Fibroblast of pulmonary artery (primary cell): ENCODE results near the gene TBATA.
A peak's percentile ranks its signal among the peaks of the same experiment; 100 is the strongest.

ENCODE experiments used
- DNase-seq: peaks from one replicate; pipeline ENCODE4 v3.0.0-alpha.2; 2010; ENCODE audit warnings: low read depth
- H3K4me3 ChIP-seq: replicated peaks from 2 replicates; pipeline ENCODE4 v1.5.1; 2011; ENCODE audit warnings: low read depth, mild to moderate bottlenecking, control low read depth, low read length, moderate library complexity
- TF ChIP-seq, protein P1 (sequence below): IDR thresholded peaks from 2 replicates; pipeline ENCODE4 v1.5.1; 2011; ENCODE audit warnings: mild to moderate bottlenecking, control low read depth, low read length, inconsistent platforms; ENCODE audit errors: missing control alignments

The TBATA gene, protein sequence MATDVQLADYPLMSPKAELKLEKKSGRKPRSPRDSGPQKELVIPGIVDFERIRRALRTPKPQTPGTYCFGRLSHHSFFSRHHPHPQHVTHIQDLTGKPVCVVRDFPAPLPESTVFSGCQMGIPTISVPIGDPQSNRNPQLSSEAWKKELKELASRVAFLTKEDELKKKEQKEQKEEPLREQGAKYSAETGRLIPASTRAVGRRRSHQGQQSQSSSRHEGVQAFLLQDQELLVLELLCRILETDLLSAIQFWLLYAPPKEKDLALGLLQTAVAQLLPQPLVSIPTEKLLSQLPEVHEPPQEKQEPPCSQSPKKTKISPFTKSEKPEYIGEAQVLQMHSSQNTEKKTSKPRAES

DNA sequence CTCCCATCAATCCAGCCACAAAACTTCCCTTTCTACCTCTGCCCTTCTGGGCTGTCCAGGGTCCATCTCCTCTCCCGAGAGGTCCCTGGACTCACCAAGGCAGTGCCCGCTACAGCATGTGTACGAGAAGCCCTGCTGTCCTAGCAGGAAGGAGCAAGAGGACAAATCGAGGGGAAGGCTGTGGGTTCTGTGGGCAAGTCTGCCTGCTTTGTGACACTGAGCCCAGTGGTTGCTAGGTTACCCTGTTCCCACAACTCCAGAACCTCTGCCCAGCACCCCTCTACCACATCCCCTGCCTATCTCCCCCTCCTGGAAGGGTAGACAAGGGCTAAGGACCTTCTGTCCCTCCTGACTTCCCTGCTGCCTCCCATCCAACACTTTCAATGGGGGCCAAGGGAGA, at the start of gene TBATA:
Gene TBATA, minus strand, starts transcription at position 188 of the 400 bp plus-strand sequence. CDS start 1,998 bp downstream, outside the sequence.
- no peak within 1 kb of the TSS for H3K4me3 ChIP-seq
- no peak for DNase-seq
- TF ChIP-seq, protein P1, sequence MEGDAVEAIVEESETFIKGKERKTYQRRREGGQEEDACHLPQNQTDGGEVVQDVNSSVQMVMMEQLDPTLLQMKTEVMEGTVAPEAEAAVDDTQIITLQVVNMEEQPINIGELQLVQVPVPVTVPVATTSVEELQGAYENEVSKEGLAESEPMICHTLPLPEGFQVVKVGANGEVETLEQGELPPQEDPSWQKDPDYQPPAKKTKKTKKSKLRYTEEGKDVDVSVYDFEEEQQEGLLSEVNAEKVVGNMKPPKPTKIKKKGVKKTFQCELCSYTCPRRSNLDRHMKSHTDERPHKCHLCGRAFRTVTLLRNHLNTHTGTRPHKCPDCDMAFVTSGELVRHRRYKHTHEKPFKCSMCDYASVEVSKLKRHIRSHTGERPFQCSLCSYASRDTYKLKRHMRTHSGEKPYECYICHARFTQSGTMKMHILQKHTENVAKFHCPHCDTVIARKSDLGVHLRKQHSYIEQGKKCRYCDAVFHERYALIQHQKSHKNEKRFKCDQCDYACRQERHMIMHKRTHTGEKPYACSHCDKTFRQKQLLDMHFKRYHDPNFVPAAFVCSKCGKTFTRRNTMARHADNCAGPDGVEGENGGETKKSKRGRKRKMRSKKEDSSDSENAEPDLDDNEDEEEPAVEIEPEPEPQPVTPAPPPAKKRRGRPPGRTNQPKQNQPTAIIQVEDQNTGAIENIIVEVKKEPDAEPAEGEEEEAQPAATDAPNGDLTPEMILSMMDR = no peak

DNA sequence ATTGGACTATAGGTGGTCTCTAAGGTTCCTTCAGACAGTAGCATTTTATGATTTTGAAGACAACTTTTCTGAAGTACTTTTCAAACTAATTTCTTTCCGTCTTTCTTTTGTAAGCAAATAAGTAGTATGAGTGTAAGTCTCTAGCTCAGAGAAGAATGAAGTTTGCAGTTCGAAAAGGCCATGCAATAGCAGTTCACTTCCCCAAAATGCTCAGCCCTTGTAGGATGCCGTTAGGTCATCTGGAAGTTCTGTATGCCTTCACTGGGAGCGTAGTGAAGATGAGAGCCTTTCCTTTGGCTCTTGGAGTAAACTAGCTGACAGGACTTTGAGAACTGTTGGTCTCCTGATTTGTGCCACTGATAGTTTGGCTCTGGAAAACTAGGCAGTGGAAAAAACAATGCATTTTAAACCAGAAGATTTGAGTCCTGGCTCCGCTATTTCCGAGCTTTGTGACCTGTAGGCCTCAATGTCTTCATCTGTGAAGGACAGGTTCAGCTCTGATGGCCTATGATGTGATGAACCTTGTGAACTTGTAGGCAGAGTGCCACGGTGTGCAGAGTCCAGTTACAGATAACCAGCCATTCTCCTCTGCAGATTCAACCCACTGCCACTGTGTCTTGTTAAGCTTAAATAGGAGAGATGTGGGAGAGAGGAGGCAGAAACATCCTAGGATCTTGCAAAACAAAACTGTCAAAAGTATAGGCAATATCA, 49.4 kb upstream of the TBATA start:
- no peak overlapping the region for H3K4me3 ChIP-seq
- no peak for DNase-seq

DNA sequence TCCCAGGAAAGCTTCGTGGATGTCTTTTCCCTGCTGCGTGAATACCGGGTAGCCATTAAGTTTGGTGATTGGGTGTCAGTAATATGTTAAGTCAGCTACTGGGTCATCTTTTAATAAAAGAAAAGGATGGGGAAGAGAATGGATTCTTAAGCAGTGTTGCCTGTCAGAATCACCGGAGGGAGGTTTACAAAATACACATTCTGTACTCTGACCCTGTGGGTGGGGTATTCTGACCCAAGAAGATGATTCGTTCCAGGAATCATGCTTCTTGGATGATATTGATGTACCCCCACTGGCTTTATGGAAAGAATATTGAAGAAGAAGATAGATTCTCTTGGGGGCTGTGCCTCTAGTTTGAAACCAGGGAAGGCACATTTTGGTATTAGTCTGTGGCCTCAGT, 48.8 kb upstream of the TBATA start:
- H3K4me3 ChIP-seq = no peak overlapping the region
- TF ChIP-seq, protein P1 = no peak
- DNase-seq = no peak

More for the DNA sequence above, 49.4 kb upstream of the TBATA start:
- TF ChIP-seq, protein P1 = no peak

DNA sequence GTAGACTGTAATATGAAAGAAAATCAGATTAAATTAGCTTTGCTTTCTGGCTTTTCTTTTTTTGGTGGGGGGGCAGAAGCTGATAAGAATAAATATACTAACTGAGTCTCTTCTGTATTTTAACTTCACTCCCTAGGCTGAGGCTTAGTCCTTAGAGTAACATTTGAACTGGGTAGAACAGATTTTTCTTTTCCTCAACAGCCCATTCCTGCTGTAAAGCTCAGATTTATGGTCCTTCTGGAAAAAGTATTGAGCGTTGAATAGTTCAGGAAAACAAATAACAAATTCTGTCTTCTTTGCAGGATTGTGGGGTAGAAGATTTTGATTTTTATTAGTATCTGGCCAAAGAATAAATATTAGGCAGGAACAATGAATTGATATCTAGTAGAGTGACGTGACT, 48.4 kb upstream of the TBATA start:
- TF ChIP-seq, protein P1 = no peak
- H3K4me3 ChIP-seq = no peak overlapping the region
- no peak for DNase-seq

DNA sequence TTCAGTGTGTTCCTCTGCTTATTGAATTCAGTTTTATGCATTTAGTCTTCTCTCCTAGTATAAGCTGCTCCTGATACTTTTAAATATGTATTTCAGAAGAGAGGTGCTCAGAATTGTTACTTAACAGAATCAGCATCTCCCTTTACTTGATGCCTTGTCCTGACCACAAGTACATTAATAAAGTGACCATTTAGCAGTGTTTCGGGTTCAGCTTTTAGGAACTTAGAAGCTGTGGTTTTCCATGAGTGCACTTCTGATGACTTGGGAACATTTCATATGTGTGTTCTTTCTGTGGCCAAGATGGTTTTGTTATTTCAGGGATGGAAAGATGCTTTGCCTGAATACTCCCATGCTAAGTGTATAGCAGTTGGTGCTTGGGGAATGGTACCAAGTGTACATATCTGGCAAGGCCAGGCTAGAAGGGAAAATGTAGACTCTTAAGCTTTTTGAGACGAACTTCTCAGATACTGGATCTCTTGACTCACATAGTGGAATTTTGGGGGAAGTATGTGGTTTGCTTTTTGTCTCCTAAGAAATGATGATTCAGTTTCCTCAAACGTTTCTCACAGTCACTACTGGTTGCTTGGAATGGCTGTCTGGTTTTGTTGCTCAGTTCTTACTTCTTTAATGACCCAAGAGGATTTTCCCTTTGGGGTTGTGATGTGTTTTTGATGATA, 47.8 kb upstream of the TBATA start:
- TF ChIP-seq, protein P1 = no peak
- DNase-seq = peak; percentile 93
- H3K4me3 ChIP-seq = no peak overlapping the region

DNA sequence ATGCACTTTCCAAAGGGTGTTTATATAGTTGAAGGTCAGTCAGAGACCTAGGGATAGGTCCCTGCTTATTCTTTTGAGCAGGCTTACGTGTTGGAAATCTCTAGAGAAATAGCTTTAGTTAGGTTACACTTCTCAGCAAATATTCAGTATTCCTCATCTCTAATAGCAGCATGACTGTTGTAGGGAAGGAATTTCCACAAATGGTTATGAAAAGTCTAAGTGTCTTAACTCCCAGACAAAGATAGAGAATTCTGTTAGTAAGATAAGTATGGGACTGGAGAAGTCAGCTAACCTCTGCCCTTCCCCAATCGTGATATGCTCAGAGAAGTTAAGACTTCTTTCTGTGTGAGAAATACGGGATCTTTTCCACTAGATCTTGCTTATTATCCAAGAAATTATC, 47.0 kb upstream of the TBATA start:
- no peak for DNase-seq
- H3K4me3 ChIP-seq = no peak overlapping the region
- TF ChIP-seq, protein P1 = no peak
